Stomach (tissue), 4 donors: ENCODE results near the gene SLC25A13.

ENCODE experiments used
- CTCF ChIP-seq, 7 experiments: fragments of 450-650 bp in 4 of 7; fragments of 200-600 bp in 3 of 7; sonication (generic) in 3 of 7; IDR thresholded peaks; one replicate each; pipeline ENCODE4 v1.5.1; 2016 to 2019; ENCODE audit warnings: antibody characterized with exemption in 7 of 7, control low read depth in 2 of 7, mild to moderate bottlenecking in 1 of 7
- POLR2AphosphoS5 ChIP-seq, 3 donors: sonication (generic); formaldehyde crosslinking; IDR thresholded peaks; one replicate each; pipeline ENCODE4 v1.6.1; 2016; ENCODE audit warnings: antibody characterized with exemption in 3 of 3

- TF ChIP-seq CTCF (IDR thresholded peaks at IDR 0.05) (no peak), POLR2AphosphoS5 (IDR thresholded peaks at IDR 0.05) (no peak)
Observed at GRCh38 chr7:96277921-96278320, 44.0 kb downstream of the SLC25A13 start.
